HG02973 (cell line): Measurements from ENCODE around the gene SCAMP5.

Experiments used
- ATAC-seq: cut with Tn5 transposase; IDR thresholded peaks from one replicate; pipeline ENCODE4 v1.9.1; 2021; ENCODE audit warnings: moderate library complexity; ENCODE audit not compliant: unreplicated experiment

SCAMP5 gene, protein sequence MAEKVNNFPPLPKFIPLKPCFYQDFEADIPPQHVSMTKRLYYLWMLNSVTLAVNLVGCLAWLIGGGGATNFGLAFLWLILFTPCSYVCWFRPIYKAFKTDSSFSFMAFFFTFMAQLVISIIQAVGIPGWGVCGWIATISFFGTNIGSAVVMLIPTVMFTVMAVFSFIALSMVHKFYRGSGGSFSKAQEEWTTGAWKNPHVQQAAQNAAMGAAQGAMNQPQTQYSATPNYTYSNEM

GRCh38 chr15:74995182-74995778 is at the start of gene SCAMP5:
TSS of gene SCAMP5 (plus strand) at chr15:74995563. CDS start at chr15:75011840, 16,277 bp downstream.
- no peak for ATAC-seq

DNA sequence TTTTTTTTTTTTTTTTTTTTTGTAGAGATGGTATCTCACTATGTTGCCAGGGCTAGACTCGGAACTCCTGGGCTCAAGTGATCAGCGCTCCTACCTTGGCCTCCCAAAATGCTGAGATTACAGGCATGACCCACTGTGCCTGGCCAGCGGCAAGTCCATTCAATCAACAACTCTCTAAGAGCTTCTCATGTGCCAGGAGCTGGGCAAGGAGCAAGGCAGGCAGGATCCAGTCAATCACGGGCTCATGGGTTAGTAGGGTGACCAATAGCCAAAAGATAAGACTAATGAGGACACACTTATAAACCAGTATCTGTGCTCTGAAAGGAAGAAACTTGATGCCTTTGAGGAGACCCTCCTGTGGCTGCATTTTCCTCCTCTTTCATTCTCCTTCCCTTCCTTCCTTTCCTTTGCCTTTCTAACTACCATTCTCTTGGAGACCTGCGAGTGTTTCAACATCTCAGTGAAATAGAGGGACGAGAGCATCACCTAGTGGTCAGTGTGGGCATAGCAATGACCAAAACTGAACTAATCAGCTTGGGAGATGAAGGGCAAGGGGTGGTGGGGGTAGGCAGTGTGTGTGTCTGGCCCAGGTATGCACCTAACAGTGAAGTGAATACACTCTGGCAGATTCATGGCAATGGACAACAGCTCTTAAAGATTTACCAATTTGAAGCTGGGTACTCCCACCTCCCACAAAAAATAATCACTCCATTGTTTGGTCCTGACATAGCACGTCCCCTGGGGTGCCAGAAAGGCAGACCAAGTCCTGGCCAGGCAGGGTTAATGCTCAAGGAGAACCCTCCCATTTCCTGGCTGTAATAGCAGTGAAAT is 45.1 kb upstream of the SCAMP5 start:
- no peak for ATAC-seq

DNA sequence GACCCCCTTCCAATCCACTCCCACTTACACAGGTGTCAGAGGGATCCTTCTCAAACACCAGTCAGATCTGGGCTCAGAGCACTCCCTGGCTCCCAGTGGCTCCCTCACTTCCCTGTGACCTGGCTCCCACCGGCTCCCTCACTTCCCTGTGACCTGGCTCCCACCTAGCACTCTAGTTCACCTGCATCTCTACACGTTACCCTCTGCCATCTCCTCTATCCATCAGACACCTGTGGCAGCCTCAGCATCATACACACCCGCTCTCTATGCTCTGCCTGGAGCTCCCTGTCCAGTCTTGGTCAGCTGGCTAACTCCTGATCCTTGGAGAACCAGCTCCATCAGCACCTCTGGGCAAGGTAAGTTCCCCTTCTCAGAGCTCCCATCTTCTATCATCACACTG is 44.4 kb upstream of the SCAMP5 start:
- no peak for ATAC-seq

DNA sequence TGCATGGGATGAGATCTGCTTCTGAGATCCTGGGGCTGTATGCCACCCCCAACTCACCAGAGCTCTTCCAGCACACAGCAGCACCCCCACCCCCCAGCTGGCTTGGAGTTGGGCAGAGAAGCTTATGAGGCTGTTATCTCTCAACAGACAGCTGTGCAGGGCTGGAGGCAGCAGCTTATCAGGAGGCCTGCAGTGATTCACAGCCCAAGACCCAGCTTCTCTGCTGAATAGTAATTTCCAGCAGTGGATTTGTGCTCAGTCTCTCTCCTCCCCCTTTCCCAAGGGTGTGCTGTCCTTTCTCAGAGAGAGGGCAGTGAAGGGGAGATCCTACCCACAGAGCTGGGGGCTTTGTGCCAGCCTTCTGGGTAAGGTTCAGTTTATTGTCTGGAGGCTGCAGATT is 40.8 kb upstream of the SCAMP5 start:
- no peak for ATAC-seq

GRCh38 chr15:74955017-74955416 is 40.3 kb upstream of the SCAMP5 start:
- no peak for ATAC-seq

GRCh38 chr15:74955796-74956647 is 39.3 kb upstream of the SCAMP5 start:
- ATAC-seq, result peak; percentile 39

- peak; percentile 66 for ATAC-seq
Measured at GRCh38 chr15:74956648-74957475, 38.5 kb upstream of the SCAMP5 start, which contains the start of gene RPP25. TSS of gene RPP25 (minus strand) at chr15:74956772. CDS start at chr15:74956583, 189 bp downstream.

- no peak for ATAC-seq
Measured at GRCh38 chr15:74957476-74958035, 37.8 kb upstream of the SCAMP5 start.

DNA sequence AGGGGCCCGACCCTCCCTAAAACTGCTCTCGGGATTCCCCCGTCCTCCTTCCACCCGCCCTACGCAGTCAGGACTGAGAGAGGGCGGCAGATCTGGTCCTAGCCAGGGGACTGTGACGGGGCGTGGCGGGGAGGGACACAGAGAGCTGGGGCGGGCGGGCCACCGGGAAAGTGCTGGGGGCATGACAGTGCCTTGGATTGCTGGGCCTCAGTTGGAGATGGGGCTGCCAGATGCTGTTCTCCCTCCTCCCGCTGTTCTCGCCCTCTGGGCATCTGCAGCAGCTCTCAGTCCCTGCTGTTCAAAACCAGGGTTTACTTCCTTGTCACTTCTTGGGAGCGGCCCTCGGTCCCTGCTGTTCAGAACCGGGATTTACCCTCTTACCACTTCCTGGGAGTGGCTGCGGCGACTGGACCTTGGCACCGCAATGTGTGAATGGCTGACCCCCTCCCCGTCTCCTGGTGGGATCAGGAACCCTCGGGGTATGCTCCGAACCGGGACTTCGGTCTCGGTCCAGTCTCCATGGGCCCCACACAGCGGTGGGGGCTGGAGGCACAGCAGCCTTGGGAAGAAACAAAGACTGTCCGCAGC is 36.9 kb upstream of the SCAMP5 start:
- no peak for ATAC-seq

DNA sequence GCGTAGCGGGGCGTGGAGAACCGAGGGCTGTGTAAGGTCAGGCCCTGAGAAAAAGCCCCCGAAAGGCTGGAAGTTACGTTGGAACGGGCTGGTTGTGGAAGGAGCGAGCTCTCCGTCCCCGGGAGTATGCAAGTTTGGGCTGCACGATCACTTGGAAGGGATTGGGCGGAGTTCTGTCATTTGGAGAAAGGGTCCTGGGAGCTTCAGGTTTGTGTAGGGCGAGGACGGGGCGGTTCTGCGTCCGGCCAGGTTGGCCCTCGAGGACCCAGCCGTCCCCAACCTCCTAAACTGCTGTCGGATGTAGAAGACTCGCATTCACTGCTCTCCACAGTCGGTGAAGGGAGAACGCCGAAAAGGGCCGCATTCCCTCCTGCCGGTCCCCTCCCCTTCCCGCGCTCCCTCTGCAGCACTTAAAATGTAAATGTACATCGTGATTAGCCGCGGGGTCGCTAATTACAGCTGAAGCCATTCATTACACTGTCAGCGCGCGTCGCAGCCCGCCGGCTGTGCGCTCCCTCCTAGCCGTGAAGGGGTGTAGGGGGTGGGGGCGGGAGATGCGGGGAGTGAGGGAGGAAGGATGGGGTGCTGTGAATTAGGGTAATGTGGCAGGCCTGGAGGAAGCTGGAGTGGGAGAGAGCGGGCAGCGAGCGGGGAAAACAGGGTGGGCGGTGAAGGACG is 36.3 kb upstream of the SCAMP5 start:
- ATAC-seq, result no peak

- ATAC-seq, result no peak
Measured at GRCh38 chr15:74959586-74959939, 35.8 kb upstream of the SCAMP5 start.

DNA sequence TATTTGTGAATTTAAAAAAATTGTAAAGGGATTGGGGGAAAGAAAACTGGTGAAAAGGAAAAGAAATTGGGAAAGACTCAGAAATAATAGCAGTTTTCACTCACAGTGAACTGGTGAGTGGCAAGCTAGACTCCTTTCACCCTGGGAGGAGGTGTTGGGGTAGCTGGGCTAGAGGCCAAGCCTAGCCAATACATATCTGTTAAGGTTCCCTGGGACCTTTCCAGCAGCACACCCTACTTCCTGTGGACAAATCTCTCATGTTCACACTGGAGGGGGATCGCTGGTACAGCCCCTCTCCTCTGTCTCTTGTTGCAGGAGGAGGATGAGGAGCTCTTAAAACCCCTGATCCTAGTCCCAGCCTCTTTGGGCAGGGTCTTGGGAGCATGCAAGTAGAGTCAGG is 35.1 kb upstream of the SCAMP5 start:
- no peak for ATAC-seq

DNA sequence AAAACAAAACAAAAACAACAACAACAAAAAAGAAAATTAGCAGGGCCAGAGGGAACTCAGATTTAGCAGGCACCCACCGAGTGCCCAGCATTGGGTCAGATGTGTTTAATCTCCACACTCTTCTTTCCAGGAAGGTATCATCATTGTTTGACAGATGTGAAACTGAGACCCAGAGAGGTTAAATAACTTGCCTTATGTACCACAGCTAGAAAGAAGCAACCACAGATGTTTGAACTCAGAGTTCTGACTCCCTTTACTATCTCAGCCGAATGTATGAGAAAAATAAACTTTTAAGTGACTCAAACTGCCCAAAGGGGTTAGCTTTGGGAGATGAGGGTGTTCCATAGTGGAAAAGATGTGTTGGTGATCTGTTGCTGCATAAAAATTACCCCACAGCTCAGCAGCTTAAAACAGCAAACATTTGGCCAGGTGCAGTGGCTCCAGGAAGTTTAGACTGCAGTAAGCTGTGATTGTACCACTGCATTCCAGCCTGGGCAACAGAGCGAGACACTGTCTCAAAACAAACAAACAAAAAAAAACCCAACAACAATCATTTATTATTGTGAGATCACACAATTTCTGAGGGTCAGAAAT is 34.3 kb upstream of the SCAMP5 start:
- no peak for ATAC-seq

GRCh38 chr15:74961616-74962015 is 33.7 kb upstream of the SCAMP5 start:
- no peak for ATAC-seq

- no peak for ATAC-seq
Measured at GRCh38 chr15:74962219-74962618, 33.1 kb upstream of the SCAMP5 start.

- no peak for ATAC-seq
Measured at GRCh38 chr15:74962671-74963070, 32.7 kb upstream of the SCAMP5 start.

DNA sequence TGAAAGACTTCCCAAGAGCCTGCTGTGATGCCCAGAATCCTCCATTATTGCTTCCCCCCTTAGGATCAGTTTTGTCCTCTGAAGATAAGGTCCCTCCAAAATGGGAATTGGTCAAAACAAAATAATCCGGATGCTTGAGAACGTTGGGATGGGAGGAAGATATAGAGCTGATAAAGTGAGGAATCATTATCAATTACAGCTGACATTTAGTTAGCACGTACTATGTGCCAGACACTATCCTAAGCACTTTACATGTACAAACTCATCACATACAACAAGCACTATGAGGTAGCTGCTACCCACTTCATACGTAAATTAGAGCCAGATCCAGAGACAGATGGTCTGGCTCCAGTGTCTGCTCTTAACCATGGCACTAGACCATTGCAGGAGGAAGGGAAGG is 32.1 kb upstream of the SCAMP5 start:
- no peak for ATAC-seq

GRCh38 chr15:74964794-74965193 is 30.6 kb upstream of the SCAMP5 start:
- no peak for ATAC-seq

DNA sequence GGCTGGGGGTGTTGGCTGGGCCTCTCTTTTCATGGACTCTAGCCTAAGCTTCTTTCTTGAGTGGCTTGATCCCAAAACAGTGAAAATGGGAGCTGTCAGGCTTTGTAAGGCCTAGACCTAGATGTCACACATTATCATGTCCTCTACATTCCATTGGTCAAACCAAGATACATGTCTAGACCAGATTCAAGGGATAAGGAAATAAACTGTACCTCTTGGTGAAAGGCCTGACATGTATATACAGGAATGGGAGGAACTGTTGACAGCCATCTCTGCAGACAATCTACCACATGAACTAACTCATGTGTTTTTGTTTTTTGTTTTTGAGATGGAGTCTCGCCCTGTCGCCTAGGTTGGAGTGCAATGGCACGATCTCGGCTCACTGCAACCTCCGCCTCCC is 27.7 kb upstream of the SCAMP5 start:
- ATAC-seq, result no peak
